Measurements from ENCODE around the gene GLP1R.

GLP1R gene

DNA sequence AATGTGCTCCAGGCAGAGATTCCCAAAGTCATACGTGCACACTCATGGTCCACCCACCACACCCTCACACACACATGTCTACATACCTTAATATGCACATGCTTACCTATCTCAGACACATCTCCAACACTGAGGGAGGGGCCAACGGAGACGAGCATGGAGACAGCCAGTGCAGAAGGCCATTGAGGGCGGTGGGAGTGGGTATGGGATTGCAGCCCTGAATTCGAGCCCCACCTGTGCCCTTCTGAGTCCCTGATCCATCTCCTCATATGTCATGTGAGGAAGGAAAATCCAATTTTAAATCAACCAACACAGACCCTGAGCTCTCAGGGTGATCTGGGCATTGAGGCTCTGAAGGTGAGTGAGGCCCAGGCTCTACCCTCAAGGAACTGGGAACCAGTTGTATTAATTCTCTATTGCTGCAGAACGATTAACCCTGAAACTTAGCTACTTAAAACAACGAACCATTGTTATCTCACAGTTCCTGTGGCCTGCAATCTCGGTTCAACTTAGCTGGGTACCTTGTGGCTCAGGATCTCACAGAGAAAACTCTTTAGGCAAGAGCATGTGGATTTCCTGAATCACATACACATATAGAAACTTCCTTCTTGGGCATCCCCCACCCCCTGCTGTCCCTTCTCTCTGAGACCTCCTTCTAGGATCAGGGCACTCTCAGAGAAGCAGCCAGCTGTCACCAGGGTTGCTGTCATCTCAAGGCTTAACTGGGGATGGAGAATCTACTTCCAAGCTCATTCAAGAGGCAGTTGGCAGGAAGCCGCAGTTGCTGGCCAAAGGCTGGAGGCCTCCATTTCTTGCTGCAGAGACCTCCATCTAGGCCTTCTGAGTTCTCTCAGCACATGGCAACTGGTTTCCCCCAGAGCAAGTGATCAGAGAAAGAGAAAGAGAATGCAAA, 28.3 kb downstream of the GLP1R start:
- no peak for TF ChIP-seq CTCF (IDR thresholded peaks at IDR 0.05)

DNA sequence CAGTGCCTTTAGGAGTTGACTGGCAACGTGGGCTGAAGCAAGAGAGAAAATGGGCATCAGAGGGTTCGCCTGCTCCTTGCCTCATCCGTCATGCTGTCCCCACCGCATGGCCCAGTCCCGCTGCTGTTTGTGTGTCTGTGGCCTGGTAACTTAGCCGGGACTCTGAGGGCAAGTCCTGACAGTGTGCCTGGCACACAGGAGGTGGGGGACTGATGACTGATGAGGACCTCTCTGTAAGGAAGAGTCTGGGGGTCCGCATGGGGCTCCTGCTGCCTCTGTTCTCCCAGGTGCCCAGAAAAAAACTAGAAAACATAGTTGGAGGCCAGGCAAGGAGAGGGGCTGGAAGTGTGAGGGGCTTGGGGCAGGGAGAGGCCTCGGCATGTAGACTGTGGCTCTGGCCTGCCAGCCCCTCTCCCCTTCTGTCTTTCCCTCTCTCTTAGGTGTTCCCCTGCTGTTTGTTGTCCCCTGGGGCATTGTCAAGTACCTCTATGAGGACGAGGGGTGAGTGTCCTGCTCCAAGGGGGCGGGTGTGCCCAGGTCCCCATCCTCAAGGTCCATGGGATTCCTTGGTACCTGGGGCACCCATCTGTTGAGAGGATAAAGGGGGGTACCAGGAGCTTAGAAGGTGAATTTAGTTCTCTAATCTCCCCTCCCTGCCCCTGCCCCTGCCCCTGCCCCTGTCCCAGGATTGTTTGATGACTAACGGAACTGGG, 29.5 kb downstream of the GLP1R start:
- TF ChIP-seq CTCF (IDR thresholded peaks at IDR 0.05): no peak

DNA sequence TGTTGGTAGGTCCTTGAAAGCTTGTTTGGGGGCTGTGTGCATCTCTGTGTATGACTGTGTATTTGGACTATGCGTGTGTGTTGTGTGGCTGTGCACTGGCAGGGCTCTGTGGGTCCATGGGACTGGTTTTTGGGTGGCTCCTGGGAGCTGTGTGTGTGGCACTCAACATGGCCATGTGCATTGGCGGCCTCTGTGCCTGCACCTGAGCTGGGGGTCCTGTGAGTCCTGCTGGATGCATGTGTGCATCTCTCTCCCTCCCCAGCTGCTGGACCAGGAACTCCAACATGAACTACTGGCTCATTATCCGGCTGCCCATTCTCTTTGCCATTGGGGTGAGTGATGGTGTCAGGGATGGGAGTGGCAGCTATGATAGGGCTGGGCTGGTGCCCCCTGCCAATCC, 30.1 kb downstream of the GLP1R start:
- no peak for TF ChIP-seq CTCF (IDR thresholded peaks at IDR 0.05)

DNA sequence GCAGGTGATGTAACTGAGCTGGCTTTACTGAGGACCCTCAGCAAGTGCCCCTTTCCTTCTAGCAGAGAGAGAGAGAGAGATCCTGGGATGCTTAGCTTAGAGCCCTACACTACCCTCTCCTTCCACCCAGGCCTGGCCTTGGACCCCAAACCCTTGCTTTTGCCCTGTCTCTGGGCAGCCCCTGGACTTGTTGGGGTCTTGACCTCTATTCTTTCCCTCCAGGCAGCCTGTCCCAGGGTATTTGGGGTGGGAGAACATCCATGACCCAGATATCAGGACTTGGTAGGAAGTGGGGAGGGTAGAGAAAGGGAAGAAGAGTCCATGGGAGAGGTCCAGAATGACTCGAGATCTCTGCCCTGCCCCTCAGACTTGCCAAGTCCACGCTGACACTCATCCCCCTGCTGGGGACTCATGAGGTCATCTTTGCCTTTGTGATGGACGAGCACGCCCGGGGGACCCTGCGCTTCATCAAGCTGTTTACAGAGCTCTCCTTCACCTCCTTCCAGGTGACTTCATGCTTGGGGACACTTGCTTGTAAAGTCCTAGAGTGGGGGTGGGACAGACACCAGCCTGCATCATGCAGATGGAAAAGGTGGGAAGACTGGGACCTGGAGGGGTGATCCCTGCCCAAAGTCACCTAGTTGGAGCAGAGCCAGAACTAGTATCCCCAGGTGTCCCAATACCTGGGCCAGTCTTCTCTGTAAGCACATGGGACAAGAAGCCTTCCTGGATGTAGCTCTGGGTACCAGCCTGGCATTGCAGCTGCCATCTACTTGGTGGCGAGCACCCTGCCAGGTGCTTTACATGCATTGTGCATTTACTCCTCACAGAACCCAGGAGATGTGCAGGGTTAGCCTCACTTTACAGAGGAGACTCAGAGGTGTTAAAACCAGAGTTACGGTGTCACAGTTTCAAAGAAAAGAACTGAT, 30.9 kb downstream of the GLP1R start:
- TF ChIP-seq CTCF (IDR thresholded peaks at IDR 0.05): no peak

DNA sequence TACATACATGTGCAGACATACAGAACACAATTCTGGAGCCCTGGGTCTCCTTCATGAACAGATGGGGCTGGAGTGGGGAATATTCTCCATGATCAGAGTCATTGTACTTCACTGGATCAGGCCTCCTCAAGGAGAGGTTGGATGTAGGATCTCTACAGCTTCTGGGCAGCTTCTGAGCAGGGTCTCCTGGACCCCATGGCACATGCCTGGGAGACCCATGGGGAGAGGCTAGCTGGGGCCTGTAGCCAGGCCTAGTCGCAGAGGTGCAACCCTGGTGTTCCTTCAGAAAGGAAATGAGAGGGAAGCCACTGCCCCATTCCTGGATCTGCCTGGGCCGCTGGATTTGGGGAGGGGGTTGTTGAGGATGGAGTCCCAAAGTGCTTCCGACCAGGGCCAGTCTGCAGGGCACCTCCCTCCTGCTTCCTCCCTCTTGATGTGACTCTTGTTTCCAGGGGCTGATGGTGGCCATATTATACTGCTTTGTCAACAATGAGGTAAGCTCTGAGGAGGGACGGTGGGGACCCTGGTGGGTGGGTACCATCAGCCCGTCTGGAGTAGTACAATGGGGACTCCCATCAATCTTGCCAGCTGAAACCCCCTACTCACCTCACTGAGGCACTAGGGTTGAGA, 31.8 kb downstream of the GLP1R start:
- TF ChIP-seq CTCF (IDR thresholded peaks at IDR 0.05): no peak

GRCh38 chr6:39082310-39082709, 33.7 kb downstream of the GLP1R start:
- TF ChIP-seq CTCF (IDR thresholded peaks at IDR 0.05): no peak

DNA sequence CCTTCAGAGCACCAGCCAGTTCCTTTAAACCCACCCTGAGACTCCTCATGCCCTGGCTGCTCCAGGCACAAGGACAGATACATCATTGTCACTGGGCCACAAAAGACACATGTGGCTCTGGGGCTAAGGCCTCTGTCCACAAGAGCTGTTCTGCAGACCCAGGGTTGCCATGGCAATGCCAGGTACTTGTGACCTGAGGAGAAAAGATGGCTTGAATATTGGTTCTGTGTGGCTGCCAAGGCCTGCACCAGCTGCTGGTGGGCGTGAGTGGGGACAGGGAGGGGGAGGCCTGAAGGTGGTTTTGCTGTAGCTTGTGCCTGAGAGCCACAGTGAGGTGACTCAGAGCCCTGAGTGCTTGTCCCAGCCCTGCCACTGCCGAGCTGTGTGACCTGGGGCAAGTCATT, 34.7 kb downstream of the GLP1R start:
- TF ChIP-seq CTCF (IDR thresholded peaks at IDR 0.05): no peak

Measured in LNCAP (cell line).